GM18861 (cell line): Measurements from ENCODE around the gene CTU1.

Experiments
- ATAC-seq: cut with Tn5 transposase; IDR thresholded peaks from one replicate; pipeline ENCODE4 v1.9.1; 2021; ENCODE audit not compliant: unreplicated experiment

CTU1 gene

DNA sequence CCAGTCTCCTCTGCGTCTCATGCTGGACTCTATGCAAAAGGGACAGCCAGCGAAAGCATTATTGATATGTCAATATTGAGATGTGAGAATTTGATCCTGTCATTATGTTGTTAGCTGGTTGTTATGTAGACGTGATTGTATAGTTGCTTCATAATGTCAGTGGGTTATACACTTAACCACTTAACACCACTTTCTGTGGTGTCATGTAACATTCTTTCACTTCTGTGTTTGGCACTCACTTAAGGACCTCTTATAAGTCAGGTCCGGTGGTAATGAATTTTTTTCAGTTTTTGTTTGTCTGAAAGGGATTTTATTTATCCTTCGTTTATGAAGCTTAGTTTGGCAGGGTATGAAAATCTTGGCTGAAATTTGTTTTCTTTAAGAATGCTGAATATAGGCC, 26.8 kb upstream of the CTU1 start:
- no peak for ATAC-seq

DNA sequence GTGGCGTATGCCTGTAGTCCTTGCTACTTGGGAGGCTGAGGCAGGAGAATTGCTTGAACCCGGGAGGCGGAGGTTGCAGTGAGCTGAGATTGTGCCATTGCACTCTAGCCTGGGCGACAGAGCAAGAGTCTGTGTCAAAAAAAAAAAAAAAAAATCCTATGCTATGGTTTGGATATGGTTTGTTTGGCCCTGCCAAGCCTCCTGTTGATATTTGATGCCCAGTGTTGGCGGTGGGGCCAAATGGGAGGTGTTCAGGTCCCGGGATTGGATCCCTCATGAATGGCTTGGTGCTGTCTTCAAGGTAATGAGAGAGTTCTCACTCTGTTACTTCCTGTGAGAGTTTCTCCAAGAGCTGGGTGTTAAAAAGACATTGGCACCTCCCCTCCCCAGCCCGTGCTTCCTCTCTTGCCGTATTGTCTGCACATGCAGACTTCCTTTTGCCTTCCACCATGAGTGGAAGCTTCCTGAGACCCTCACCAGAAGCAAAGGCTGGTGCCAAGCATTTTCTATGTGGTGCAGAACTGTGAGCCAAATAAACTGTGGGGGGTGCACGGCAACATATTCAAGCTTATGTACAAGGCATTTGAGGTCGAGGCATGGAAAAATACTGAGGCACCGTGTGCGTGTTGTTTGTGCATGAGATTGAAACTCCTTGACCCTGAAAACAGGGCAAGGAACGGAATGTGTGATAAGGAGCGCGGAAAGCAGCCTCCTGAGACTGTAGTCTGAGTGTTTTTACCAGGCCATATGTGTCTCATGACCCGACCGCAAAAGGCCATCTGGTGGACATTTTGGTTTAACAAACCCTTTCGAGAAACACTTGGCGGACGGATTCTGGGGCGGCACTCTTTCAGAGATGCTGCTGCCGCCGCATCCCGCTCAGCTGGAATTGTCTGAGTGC, 23.8 kb upstream of the CTU1 start:
- no peak for ATAC-seq

GRCh38 chr19:51129716-51130115, 21.5 kb upstream of the CTU1 start:
- ATAC-seq: no peak

DNA sequence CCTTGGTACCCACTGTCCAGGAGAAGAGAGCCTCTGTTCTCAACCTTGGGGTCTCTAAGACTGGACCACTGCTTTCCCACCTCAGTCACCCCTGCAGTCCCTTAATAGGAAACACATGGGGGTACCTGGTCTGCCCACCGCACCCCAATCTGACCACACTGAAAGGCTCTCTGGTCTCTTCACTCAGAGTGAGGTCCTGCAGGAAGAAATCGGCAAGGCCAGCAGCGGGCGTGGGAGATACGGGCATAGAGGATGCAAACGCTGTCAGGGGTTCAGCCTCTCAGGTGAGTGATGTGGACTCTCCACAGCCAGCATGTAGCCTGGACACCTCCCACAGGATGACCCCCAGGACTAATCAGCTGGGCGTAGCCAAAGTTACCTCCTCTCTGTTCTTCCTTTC, 20.0 kb upstream of the CTU1 start:
- no peak for ATAC-seq

DNA sequence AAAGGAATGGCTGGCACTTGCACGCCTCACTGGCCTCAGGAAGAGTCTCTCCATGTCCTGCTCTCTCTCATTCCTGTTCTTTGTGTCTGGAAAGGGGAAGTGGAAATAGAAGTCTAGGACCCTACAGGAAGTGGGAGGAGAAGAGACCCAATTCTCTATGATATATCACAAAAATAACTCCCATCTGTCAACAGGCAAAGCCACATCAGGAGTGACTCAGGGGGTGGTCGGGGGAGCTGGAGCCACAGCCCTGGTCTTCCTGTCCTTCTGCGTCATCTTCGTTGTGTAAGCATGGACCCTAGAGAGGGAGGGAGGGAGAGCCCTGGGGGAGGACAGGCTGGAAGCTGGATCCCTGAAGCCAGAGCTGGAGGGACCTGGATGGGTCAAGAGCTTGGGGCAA, 19.5 kb upstream of the CTU1 start:
- no peak for ATAC-seq

DNA sequence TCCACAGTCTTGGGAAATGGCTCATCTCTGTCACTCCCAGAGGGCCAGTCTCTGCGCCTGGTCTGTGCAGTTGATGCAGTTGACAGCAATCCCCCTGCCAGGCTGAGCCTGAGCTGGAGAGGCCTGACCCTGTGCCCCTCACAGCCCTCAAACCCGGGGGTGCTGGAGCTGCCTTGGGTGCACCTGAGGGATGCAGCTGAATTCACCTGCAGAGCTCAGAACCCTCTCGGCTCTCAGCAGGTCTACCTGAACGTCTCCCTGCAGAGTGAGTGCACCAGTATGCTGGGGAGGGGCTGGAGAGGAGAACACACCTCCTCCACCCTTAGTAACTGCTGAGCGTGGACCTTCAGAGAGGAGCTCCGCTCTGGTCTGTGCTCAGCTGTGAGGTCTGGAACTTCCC, 18.8 kb upstream of the CTU1 start:
- ATAC-seq: no peak

DNA sequence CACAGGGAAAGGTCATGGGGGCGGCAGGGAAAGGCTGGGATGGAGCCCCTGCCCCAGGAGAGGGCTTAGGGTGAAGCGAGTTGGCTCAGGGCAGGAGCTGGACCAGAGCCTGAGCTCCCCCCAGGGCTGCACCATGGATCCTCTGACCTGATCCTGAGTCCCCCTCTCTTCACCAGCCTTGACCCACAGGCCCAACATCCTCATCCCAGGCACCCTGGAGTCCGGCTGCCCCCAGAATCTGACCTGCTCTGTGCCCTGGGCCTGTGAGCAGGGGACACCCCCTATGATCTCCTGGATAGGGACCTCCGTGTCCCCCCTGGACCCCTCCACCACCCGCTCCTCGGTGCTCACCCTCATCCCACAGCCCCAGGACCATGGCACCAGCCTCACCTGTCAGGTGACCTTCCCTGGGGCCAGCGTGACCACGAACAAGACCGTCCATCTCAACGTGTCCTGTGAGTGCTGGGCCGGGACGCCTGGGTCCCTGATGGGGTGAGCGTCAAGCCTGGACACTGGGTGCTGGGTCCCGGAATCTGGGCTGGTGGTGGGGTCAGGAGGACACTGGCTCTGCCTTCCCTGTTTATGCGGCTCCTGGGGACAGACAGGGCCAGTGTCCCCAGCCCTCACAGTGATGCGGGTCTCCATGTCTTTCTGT, 17.3 kb upstream of the CTU1 start:
- ATAC-seq: no peak

- ATAC-seq: no peak
These were observed 16.5 kb upstream of the CTU1 start, which contains the start of gene SIGLEC9 for GRCh38 chr19:51124729-51125128. SIGLEC9 (plus strand) TSS chr19:51124906; CDS start chr19:51124975, 69 bp downstream.

DNA sequence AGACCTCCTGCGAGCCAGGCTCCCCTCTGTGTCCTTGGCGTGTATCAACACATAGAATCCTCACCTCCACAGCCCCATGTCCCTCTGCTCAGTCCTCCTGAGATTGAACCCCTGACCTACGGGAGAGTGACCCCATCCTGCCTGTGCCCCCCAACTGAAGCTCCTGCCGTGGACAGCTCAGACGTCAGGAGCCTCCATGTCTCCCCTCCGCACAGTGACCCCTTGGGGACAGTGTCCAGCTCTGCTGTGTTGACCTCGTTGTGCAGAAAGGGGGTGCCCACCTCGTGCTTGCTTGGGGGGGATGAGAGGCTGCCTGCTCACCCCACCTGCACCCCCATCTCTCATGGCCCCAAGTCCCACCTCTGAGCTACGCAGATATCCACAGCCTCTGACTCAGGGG, 16.0 kb upstream of the CTU1 start:
- ATAC-seq: no peak

DNA sequence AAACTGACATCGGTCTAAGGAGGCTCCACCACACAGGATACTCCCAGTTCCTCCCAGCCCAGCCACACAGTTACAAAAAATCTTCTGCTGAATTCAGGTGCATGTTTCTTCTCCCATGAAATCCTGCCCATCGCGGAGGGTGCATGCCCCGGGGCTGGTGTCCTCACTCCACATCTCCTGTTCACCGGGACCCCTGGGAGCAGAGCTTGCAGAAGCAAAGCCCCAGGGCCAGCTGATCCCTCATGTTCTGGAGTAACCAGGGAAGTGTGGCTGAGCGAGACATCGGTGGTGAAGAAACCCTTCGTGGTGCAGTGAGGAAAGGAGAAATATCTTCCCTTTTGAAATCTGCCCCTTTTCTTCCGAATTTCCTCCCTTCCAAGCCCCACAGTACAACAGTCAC, 15.6 kb upstream of the CTU1 start:
- no peak for ATAC-seq

DNA sequence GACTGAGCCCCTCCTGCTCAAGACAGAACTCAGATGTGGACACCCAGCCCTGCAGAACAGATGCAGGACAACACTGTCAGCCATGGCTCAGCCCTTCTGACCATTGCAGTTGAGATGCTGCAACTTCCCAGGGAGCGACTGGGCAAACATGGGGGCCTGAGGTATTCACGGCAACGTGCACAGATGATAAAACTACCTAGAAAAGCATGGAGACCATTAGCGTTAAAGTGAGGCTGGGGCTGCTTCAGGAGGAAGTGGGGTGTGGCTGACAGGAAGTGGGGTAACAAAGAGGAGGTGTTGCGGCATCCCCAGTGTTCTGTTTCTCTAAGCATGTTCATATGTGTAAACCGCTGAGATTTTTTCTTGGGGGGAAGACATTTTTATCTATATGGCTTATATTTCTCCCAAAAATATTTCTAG, 15.2 kb upstream of the CTU1 start:
- no peak for ATAC-seq

- no peak for ATAC-seq
These were observed 14.1 kb upstream of the CTU1 start for GRCh38 chr19:51122112-51122981.

- ATAC-seq: no peak
These were observed 13.0 kb upstream of the CTU1 start for GRCh38 chr19:51121257-51121656.

- ATAC-seq: no peak
These were observed 12.0 kb upstream of the CTU1 start for GRCh38 chr19:51120160-51120559.

GRCh38 chr19:51119611-51120010, 11.4 kb upstream of the CTU1 start:
- ATAC-seq: no peak

- ATAC-seq: no peak
These were observed 10.9 kb upstream of the CTU1 start for GRCh38 chr19:51119101-51119500.

- ATAC-seq: no peak
These were observed 8.6 kb upstream of the CTU1 start for GRCh38 chr19:51116736-51117286.

- ATAC-seq: no peak
These were observed 6.0 kb upstream of the CTU1 start for GRCh38 chr19:51114087-51114729.

DNA sequence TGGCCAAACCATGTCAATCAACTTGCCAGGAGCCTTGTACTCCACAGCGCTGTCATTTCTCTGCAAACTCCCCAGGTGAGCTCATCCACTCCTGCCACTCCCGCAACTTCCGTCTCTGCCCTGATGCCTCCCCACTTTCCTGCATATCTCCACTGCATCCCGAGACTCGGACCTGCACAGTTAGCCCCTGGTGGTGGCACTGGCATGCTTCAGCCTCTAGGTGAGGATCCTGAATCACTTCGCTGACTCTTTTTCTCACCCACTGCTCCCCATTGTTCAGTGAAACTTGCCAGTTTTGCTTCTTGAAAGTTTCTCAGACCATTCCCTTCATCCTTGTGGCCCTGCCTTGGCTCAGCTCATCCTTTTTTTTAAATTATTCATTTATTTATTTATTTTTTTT, 3.4 kb upstream of the CTU1 start:
- no peak for ATAC-seq

DNA sequence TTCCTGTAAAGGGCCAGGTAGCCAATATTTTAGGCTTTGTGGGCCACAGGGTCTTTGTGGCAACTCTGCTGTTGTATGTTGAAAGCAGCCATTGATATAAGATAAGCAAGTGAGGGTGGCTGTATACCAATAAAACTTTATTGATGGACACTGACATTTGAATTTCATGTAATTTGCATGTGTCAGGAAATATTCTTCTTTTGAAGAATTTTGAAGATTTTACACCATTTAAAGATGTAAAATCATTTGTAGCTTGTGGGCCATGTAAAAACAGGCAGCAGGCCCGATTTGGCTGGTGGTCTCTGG, 2.4 kb upstream of the CTU1 start:
- ATAC-seq: no peak

- no peak for ATAC-seq
These were observed 567 bp upstream of the CTU1 start for GRCh38 chr19:51108805-51109146.
